SU-DHL-6 (cell line): Measurements from ENCODE around the gene SAFB.

Source experiments
- H2AFZ ChIP-seq: fragments of 200-600 bp; sonication (generic); 2 replicates; pipeline ENCODE4 v1.6.1; 2014; ENCODE audit warnings: low read depth, mild to moderate bottlenecking, moderate library complexity, mixed read lengths, antibody characterized with exemption, low read length; ENCODE audit not compliant: severe bottlenecking
- H3F3A ChIP-seq: fragments of 200-600 bp; shearing (Covaris generic); 2 replicates; pipeline ENCODE4 v1.6.0; 2016; ENCODE audit warnings: antibody characterized with exemption, mild to moderate bottlenecking; ENCODE audit not compliant: insufficient read depth
- H3K27ac ChIP-seq: fragments of 200-600 bp; sonication (generic); 2 replicates; pipeline ENCODE4 v1.5.1; 2016; ENCODE audit warnings: low read depth, mild to moderate bottlenecking, low read length, moderate library complexity, mixed read lengths
- H3K27me3 ChIP-seq: fragments of 200-600 bp; sonication (generic), shearing (Covaris generic); 2 replicates; pipeline ENCODE4 v1.6.0; 2014; ENCODE audit warnings: mild to moderate bottlenecking, low read length
- H3K36me3 ChIP-seq: fragments of 200-600 bp; sonication (generic); 2 replicates; pipeline ENCODE4 v1.6.1; 2014; ENCODE audit warnings: mild to moderate bottlenecking, low read length, mixed read lengths
- H3K4me2 ChIP-seq: fragments of 300-600, 200-600 bp; shearing (Covaris generic), sonication (generic); 2 replicates; pipeline ENCODE4 v1.6.0; 2014; ENCODE audit warnings: low read length, low read depth, mild to moderate bottlenecking; ENCODE audit not compliant: poor library complexity, severe bottlenecking
- H3K4me3 ChIP-seq: fragments of 200-600 bp; sonication (generic); 2 replicates; pipeline ENCODE4 v1.5.1; 2014; ENCODE audit warnings: antibody characterized with exemption, low read length, mild to moderate bottlenecking, mixed read lengths; ENCODE audit not compliant: insufficient read depth, poor library complexity, severe bottlenecking
- H3K79me2 ChIP-seq: fragments of 200-600 bp; sonication (generic); 2 replicates; pipeline ENCODE4 v1.6.1; 2014; ENCODE audit warnings: mild to moderate bottlenecking, low read length, moderate library complexity; ENCODE audit not compliant: insufficient read depth
- H3K9ac ChIP-seq: fragments of 200-600 bp; sonication (generic); 2 replicates; pipeline ENCODE4 v1.7.0; 2014; ENCODE audit warnings: mild to moderate bottlenecking, low read length
- H3K9me2 ChIP-seq: fragments of 200-600 bp; sonication (generic); replicated peaks from 2 replicates; pipeline ENCODE4 v1.6.1; 2014; ENCODE audit warnings: low read length; ENCODE audit not compliant: insufficient read depth
- H3K9me3 ChIP-seq: fragments of 200-600 bp; sonication (generic); 2 replicates; pipeline ENCODE4 v1.6.1; 2014; ENCODE audit warnings: low read length, mixed read lengths; ENCODE audit not compliant: insufficient read depth
- H4K20me1 ChIP-seq: fragments of 200-600 bp; sonication (generic); 2 replicates; pipeline ENCODE4 v1.6.1; 2014; ENCODE audit warnings: low read depth, mild to moderate bottlenecking, antibody characterized with exemption, low read length, moderate library complexity, mixed read lengths
- EZH2phosphoT487 ChIP-seq: fragments of 200-600 bp; sonication (generic), shearing (Covaris generic); conservative IDR thresholded peaks from 2 replicates; pipeline ENCODE4 v1.6.1; 2018; ENCODE audit warnings: mild to moderate bottlenecking, antibody characterized with exemption, low read length, moderate library complexity, mixed read lengths
- TF ChIP-seq, protein P1 (sequence below): fragments of 200-600 bp; sonication (generic); IDR thresholded peaks from one replicate; pipeline ENCODE4 v1.5.1; 2017; ENCODE audit warnings: antibody characterized with exemption, mild to moderate bottlenecking, low read length, moderate library complexity; ENCODE audit not compliant: insufficient read depth, poor library complexity, severe bottlenecking

The SAFB gene

GRCh38 chr19:5677580-5677979 lies 54.7 kb downstream of the SAFB start:
- Histone ChIP-seq H3K27me3 (no peaks in the 10 kb centered on the region), H4K20me1 (no peaks in the 10 kb centered on the region), H3K9me2 (no peaks in the 10 kb centered on the region), H3K27ac (no peak overlapping the region), H3K4me2 (no peak overlapping the region), H3F3A (peaks cover 3% of the 10 kb centered on the region; the same call in 1 of the 2 replicates), H3K79me2 (peaks cover 7% of the 10 kb centered on the region), H2AFZ (no peak overlapping the region), H3K9me3 (no peaks in the 10 kb centered on the region), H3K9ac (no peak overlapping the region), H3K36me3 (no peaks in the 10 kb centered on the region), H3K4me3 (no peak overlapping the region)
- no peak for TF ChIP-seq EZH2phosphoT487
- TF ChIP-seq, protein P1, sequence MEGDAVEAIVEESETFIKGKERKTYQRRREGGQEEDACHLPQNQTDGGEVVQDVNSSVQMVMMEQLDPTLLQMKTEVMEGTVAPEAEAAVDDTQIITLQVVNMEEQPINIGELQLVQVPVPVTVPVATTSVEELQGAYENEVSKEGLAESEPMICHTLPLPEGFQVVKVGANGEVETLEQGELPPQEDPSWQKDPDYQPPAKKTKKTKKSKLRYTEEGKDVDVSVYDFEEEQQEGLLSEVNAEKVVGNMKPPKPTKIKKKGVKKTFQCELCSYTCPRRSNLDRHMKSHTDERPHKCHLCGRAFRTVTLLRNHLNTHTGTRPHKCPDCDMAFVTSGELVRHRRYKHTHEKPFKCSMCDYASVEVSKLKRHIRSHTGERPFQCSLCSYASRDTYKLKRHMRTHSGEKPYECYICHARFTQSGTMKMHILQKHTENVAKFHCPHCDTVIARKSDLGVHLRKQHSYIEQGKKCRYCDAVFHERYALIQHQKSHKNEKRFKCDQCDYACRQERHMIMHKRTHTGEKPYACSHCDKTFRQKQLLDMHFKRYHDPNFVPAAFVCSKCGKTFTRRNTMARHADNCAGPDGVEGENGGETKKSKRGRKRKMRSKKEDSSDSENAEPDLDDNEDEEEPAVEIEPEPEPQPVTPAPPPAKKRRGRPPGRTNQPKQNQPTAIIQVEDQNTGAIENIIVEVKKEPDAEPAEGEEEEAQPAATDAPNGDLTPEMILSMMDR, result no peak

DNA sequence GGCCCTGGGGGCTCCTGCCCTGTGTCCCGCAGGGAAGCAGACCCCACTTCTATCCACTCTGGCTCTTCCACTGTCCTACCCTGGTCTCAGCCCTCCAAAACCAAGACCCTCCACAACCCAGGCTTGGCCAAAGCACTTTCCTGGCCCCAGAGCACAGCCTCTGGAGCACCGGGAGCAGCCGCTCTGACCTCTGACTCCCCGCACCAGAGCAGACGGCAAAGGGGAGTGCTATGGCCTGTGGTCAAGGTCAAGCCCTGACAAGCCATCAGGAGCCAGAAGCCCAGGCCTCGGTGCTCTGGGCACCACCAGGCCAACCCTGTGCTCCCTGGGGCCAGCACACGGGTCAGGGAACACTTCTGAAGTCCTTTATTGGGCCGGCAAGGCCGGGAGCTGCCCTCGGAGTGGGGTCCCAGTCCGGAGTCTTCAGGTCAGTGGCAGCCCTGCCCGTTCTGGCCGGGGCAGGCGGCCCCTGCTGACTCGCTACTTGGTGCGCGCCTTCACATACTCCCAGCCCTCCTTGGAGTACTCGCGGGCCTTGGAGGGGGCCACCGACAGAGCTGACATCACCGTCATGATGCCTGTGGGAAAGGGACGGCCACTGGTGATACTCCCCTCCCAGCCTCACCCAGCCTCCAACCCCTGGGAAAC lies 55.3 kb downstream of the SAFB start:
- Histone ChIP-seq H3K9ac (no peak overlapping the region), H3K4me2 (no peak overlapping the region), H3K27me3 (no peaks in the 10 kb centered on the region), H3K9me2 (no peaks in the 10 kb centered on the region), H3K79me2 (peaks cover 7% of the 10 kb centered on the region), H3K4me3 (no peak overlapping the region), H3K27ac (no peak overlapping the region), H4K20me1 (no peaks in the 10 kb centered on the region), H3F3A (peaks cover 3% of the 10 kb centered on the region; the same call in 1 of the 2 replicates), H2AFZ (no peak overlapping the region), H3K36me3 (no peaks in the 10 kb centered on the region), H3K9me3 (no peaks in the 10 kb centered on the region)
- no peak for TF ChIP-seq EZH2phosphoT487
- TF ChIP-seq, protein P1, result no peak

DNA sequence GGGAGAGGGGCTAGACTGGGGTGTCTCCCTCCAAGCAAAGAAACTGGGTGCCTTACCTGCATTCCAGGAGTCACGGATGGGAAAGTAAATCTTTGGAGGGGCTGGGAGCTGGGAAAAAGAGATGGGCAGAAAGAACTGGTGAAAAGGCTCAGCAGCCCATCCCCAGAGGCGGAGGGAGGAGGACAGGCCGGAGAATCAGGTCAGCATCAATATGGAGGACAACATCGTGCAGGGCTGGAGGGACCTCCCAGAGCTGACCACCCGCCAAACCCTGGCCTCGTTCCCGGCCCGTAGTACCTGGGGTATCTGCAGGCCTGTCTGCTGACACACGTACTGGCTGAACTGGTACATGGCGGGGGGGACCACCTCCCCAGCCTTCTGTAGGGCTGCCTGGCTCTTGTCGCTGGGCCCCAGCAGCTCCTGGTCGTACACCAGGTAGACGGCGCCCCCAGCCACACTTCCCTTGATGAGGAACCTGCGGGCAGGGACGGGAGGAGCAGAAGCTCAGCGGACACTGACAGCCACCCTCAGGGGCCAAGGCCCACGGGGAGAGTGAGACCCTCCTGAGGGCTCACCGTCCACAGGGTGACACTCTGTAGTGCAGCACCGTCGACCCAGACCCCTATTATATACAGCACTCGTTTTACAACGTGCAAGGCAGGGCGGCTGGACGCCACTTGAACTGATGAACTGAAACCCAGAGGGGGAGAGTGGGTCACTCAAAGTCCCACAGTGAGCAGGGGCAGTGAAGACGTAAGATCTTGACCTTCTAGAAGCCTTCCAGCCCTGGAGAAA lies 56.6 kb downstream of the SAFB start:
- H3F3A ChIP-seq, result peaks cover 3% of the 10 kb centered on the region; the same call in 1 of the 2 replicates
- H3K79me2 ChIP-seq, result peaks cover 7% of the 10 kb centered on the region
- H3K4me3 ChIP-seq, result peak overlapping the region; percentile 100
- peak overlapping the region; percentile 67 for H2AFZ ChIP-seq
- H3K27me3 ChIP-seq, result no peaks in the 10 kb centered on the region
- H3K9ac ChIP-seq, result peak overlapping the region; percentile 96
- TF ChIP-seq EZH2phosphoT487, result no peak
- TF ChIP-seq, protein P1, result no peak
- H3K9me2 ChIP-seq, result no peaks in the 10 kb centered on the region
- no peaks in the 10 kb centered on the region for H3K36me3 ChIP-seq
- H4K20me1 ChIP-seq, result no peaks in the 10 kb centered on the region
- peak overlapping the region; percentile 72 for H3K4me2 ChIP-seq
- H3K27ac ChIP-seq, result peak overlapping the region; percentile 51; the same call in 1 of the 2 replicates
- H3K9me3 ChIP-seq, result no peaks in the 10 kb centered on the region
